HG03103 (cell line): ENCODE measurements around the gene FBXW12.
"Not testable (repeated sequence)": the region's sequence is repeated elsewhere in the genome, so short reads cannot be mapped to it uniquely, and the experiment has no call there.

Source experiments
- ATAC-seq: cut with Tn5 transposase; IDR thresholded peaks from one replicate; pipeline ENCODE4 v1.9.1; 2021; ENCODE audit warnings: low read depth; ENCODE audit not compliant: unreplicated experiment

Gene FBXW12, protein sequence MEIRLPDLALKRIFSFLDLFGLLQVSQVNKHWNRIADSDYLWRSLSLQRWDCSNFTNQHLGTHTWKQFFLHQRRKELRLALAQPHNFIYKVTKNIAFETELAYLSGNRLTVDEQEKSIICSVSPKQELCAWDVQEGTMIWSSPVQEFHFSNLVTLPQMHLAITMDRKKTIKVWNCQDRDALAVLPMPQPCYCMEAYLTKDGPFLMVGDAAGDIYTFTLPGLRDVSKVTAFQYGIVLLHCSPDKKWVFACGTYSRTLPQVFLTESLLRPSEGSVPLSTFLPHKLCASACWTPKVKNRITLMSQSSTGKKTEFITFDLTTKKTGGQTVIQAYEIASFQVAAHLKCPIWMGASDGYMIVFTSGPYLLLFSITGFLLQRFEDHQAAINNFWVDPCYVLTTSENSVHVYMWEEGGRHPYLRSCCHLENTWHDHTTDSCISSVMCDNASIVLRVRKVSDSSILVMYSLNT

DNA sequence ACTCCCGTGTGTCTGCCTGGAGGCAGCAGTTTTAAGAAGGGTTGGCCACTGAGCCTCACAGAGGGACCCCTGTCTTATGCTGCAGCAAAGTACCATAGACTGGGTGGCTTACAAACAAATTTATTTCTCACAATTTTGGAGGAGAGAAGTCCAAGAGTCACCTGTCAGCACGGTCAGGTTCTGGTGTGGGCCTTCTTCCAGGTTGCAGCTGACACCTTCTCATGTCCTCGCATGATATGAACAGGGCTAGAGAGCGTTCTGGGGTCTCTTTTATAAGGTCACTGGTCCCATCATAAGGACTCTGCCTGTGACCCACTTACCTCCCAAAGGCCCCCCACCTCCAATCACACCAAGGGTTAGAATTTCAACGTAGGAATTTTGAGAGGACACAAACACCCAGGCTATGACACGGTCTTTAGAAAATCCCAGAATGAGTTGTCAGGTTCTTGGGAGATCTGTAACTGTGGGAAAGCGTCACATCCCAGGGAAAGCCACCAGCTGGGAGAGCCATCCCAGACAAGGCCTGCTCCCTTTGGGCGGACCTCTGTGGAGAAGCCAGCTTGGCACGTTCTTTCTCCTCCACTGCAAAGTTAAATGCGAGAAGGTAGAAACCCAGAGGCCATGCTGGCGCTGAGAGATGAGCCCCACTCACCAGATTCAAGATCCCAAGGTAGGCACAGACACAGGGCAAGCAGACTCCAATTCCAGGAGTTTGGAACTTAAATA is at the start of gene FBXW12:
TSS of gene FBXW12 (plus strand) at position 569 of the 726 bp plus-strand sequence. CDS start 549 bp downstream, outside the sequence.
- no peak for ATAC-seq

- ATAC-seq: not testable (repeated sequence)
These were observed 40.1 kb upstream of the FBXW12 start for GRCh38 chr3:48331706-48332435.

GRCh38 chr3:48333346-48334245 is 38.4 kb upstream of the FBXW12 start, which contains the start of gene SPINK8:
SPINK8 (minus strand) TSS chr3:48333661; CDS start chr3:48328341, 5,320 bp downstream.
- ATAC-seq: not testable (repeated sequence)

- no peak for ATAC-seq
These were observed 37.4 kb upstream of the FBXW12 start for GRCh38 chr3:48334605-48335004.

GRCh38 chr3:48335286-48335685 is 36.7 kb upstream of the FBXW12 start:
- not testable (repeated sequence) for ATAC-seq

- not testable (repeated sequence) for ATAC-seq
These were observed 34.5 kb upstream of the FBXW12 start for GRCh38 chr3:48337536-48337935.

DNA sequence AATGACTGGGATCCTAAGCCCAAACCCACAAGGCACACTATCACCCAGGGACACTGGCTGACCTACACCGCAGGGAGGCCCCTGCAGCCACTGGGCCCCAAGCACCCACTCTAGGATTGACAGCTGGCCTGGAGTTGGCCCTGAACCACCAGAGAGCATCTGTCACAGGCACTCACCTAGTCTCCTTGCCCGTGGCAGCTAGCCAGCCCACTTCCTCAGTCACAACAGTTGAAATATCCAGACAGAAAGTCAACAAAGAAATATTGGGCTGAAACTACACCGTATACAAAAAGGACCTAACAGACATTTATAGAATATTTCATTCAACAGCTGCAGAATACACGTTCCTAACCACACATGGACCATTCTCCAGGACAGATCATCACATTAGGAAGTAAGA is 33.4 kb upstream of the FBXW12 start:
- no peak for ATAC-seq

GRCh38 chr3:48343432-48343831 is 28.6 kb upstream of the FBXW12 start:
- ATAC-seq: no peak

DNA sequence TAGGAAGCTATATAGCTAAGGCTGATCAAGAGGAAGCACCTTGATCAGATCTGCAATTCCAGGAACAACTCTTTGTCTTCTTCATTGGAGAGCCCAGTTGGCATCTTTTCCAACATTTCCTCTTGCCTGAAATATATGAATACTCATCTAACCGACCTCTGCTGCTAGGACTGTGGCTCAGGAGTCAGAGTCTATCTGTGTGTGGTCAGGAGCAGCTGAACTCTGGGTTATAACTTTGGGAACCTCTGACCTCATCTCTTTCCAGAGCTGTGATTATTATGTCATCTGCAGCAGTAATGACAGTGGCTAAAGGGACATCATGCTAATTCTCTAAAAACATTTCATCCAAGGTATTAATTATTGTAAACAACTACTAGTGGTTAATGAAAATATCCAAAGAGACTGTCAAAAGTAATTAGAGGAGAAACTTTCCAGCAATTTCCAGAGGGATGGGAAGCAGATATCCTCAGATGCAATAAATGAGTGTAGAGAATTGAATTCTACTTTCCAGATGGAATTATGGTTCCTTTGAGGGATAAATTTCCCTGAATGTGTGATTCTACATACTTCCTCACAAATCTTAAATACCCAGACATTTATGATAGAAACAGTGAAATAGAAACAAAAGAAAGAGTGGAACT is 27.0 kb upstream of the FBXW12 start:
- ATAC-seq: no peak

- no peak for ATAC-seq
These were observed 26.0 kb upstream of the FBXW12 start for GRCh38 chr3:48345946-48346572.

DNA sequence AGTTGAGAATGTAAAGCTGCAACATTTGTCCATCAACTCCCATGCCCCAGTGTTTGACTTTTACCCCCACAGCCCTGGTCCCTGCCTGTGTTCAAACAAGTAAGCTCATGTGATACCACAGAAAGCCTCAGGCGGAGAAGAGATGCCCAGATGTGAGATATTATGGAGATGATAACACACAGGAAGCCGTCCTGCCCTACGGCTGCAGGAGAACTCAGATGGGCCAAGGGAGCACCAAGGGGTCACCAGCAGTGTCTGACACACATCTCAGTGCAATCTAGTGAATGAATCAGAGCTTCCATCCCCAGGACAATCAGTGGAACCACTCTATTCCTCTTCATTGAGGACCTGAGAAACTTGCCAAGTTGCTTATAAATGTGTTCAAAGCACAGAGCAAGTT is 24.5 kb upstream of the FBXW12 start:
- ATAC-seq: no peak

DNA sequence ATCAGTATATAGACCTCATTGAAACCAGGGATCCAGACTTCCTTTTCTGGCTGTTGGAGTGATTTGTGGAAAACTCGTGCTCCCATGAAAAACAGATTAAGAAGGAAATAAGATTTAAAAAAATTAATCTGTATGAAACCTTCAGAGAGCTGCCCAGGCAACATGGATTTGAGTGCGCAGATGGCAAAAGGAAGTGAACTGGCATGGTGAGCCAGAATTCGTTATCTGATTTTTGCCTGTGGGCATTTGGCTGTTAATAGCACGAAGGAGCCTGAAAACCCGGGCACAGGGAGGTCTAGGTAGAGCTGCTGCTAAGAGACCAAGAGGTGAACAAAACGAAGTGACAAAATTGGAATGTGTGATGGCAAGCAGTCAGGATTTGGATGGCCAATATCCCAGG is 19.5 kb upstream of the FBXW12 start:
- no peak for ATAC-seq

- no peak for ATAC-seq
These were observed 18.0 kb upstream of the FBXW12 start for GRCh38 chr3:48353987-48354386.

DNA sequence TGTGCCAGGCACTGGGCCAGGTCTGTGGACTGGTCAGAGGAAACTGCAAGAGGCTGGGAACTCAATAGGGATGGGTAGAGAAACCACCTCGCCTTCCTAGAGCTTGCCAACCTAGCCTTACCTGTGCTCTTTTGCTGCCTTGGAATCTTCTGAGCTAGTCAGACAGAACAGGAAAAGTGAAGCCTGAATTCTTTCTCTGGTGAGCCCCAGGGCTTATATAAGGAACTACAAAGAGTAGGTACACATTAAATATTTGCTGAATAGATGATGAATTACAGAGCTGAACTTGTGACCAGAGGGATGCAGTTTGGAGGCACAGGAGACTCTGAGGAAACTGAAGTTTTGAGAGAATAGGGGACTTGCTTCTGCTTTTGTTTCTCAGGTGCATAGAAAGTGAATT is 15.6 kb upstream of the FBXW12 start:
- ATAC-seq: no peak

GRCh38 chr3:48361928-48362327 is 10.1 kb upstream of the FBXW12 start:
- no peak for ATAC-seq

DNA sequence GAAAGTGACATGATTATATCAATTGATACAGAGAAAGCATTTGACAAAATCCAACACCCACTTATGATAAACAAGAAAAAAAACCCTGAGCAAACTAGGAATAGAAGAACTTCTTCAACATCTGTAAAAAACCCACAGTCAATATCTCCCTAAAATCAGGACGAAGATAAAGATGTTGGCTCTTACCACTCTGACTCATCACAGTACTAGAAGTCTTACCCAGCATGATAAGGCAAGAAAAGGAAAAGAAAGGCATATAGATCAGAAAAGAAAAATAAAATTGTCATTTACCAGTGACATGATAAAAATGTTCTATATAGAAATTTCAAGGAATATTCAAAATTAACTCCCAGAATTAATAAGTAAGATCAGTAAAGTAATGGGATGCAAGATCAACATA is 7.2 kb upstream of the FBXW12 start:
- no peak for ATAC-seq

DNA sequence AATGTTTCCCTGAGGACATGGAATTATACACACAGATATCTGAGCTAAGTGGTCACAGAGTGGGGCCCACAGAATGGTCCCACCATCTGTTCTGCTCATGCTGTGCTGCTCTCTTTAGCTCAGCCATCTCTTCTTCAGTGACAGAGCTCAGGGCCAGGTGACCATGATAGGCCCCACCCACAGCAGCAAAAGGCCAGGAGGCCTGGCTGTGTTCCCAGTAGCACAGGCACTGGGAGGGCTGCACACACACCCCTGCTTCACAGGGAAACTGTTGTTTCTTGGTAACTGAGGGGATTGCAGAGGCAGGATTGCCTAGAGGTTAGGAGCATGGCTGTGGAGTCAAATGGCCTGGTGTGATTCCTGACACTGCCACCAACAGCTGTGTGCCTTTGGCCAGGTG is 4.8 kb upstream of the FBXW12 start:
- ATAC-seq: no peak

DNA sequence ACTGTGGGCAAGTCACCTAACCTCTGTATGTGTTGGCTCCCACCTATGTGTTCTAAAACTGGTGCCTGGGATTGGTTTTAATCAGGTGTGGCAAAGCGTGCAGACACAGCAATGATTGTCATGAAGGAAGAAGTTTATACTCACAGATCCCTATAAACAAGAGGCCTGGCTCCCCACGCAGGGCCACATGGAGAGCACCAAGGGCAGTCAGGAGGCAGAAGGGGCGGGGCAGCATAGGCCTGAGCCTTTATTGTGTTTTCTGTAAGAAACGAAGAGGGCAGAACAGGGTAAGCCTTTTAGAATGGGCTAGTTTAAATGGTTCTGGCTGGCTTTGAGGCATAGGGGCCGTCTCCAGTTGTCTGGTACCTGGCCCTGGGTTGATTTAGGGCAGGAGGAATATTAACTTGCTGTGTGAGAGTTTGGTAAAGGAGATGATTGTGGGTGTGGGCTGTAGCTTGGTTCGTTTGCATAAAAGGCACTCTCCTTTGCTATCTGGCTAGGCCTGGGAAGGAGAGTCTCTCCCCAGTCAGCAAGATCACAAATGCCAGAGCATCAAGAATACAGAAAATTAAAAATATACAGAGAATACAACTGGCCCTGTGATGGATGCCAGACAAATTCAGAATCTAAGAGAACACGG is 2.2 kb upstream of the FBXW12 start:
- ATAC-seq: no peak

DNA sequence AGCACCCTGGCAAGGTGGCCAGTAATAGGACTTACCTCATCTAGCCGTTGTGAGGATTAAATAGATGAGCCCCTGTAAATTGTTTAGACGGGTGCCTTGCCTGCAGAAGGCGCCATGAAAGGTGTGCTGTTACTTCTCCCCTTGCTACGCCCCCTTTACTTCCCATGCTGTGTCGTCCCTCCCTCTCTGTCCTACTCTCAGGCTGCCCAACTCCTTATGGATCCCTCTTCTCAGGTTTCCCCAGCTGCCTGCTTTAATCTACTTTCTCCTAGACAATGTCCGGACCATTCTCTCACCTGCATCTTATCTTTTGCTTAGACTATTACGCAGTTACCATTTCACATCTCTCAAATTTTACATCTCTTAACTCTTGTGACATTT is 1.7 kb upstream of the FBXW12 start:
- no peak for ATAC-seq
